ENCODE results near the gene LYZL1. TPM values are rescaled to one million over a fixed set of nuclear protein-coding genes. Genes with fewer than 3 reads are reported as not detected.
"Not testable (repeated sequence)": the region's sequence is repeated elsewhere in the genome, so short reads cannot be mapped to it uniquely, and the experiment has no call there.

LYZL1 gene
- total RNA-seq = not detected in 2 replicates

GRCh38 chr10:29288906-29289305 is at the start of gene LYZL1:
Gene LYZL1 (plus strand): TSS chr10:29289070. CDS start chr10:29291868, 2,798 bp downstream.
- not testable (repeated sequence) for DNase-seq (ENCODE audit: low read depth)

GRCh38 chr10:29239569-29240472 is 49.0 kb upstream of the LYZL1 start:
- TF ChIP-seq CTCF (IDR thresholded peaks at IDR 0.05; ENCODE audit: insufficient read depth, low read depth, low read length) = peak; percentile 79
- DNase-seq (ENCODE audit: low read depth) = peak; percentile 56
- no peak overlapping the region for H3K4me3 ChIP-seq (ENCODE audit: low read depth, low read length)

More at GRCh38 chr10:29288906-29289305, at the start of gene LYZL1:
- not testable (repeated sequence) for H3K4me3 ChIP-seq (ENCODE audit: low read depth, low read length)

- no peak for TF ChIP-seq CTCF (IDR thresholded peaks at IDR 0.05; ENCODE audit: insufficient read depth, low read depth, low read length)
- H3K4me3 ChIP-seq (ENCODE audit: low read depth, low read length) = no peak overlapping the region
- no peak for DNase-seq (ENCODE audit: low read depth)
Measured at GRCh38 chr10:29240986-29241660, 47.7 kb upstream of the LYZL1 start.

- TF ChIP-seq CTCF (IDR thresholded peaks at IDR 0.05; ENCODE audit: insufficient read depth, low read depth, low read length) = no peak
Measured at GRCh38 chr10:29241925-29242324, 46.9 kb upstream of the LYZL1 start.

DNA sequence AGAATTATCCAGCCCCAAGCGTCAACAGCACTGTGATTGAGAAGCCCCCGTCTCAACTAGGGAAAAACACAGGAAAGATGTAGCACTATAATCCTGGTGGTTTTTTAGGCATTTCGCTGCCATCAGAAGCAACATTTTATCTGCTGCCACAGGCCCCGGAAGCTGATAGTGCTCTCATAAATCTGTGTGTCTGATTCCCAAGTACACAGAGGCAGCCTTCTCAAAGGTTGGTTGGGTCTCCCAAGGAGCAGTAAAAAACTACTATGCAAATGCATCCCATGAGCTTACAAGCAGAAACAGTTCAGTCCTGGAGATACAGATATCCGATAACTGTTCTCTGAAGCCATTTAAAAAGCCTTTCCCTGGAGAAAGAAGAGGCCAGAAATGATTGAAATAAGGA is 45.8 kb upstream of the LYZL1 start:
- H3K4me3 ChIP-seq (ENCODE audit: low read depth, low read length) = no peak overlapping the region
- TF ChIP-seq CTCF (IDR thresholded peaks at IDR 0.05; ENCODE audit: insufficient read depth, low read depth, low read length) = no peak
- peak; percentile 87 for DNase-seq (ENCODE audit: low read depth)

More at GRCh38 chr10:29241925-29242324, 46.9 kb upstream of the LYZL1 start:
- no peak for DNase-seq (ENCODE audit: low read depth)
- H3K4me3 ChIP-seq (ENCODE audit: low read depth, low read length) = no peak overlapping the region

GRCh38 chr10:29243750-29244149 is 45.1 kb upstream of the LYZL1 start:
- TF ChIP-seq CTCF (IDR thresholded peaks at IDR 0.05; ENCODE audit: insufficient read depth, low read depth, low read length) = peak; percentile 46
- no peak overlapping the region for H3K4me3 ChIP-seq (ENCODE audit: low read depth, low read length)
- no peak for DNase-seq (ENCODE audit: low read depth)

GRCh38 chr10:29244978-29245377 is 43.9 kb upstream of the LYZL1 start:
- H3K4me3 ChIP-seq (ENCODE audit: low read depth, low read length) = no peak overlapping the region
- DNase-seq (ENCODE audit: low read depth) = no peak
- TF ChIP-seq CTCF (IDR thresholded peaks at IDR 0.05; ENCODE audit: insufficient read depth, low read depth, low read length) = no peak
